H9 (cell line): ENCODE data around the gene RMI2. TPM values are rescaled to one million over a fixed set of nuclear protein-coding genes. Genes with fewer than 3 reads are reported as not detected.

Source experiments
- DNase-seq: peaks from one replicate; pipeline ENCODE4 v3.0.0-alpha.2; 2017
- H2AFZ ChIP-seq: one replicate; pipeline ENCODE4 v1.6.1; 2013; ENCODE audit warnings: mild to moderate bottlenecking, low read length, control low read depth, moderate library complexity
- H2AK5ac ChIP-seq: 2 replicates; pipeline ENCODE4 v1.6.1; 2013; ENCODE audit warnings: low read length, control low read depth, mixed read lengths; ENCODE audit not compliant: insufficient read length
- H2BK120ac ChIP-seq: one replicate; pipeline ENCODE4 v1.6.1; 2013; ENCODE audit warnings: low read depth, mild to moderate bottlenecking, low read length, control low read depth, inconsistent platforms; ENCODE audit not compliant: poor library complexity, severe bottlenecking
- H2BK12ac ChIP-seq: 2 replicates; pipeline ENCODE4 v1.6.1; 2013; ENCODE audit warnings: low read length, control low read depth, mixed read lengths, low read depth; ENCODE audit not compliant: insufficient read length
- H2BK15ac ChIP-seq: 2 replicates; pipeline ENCODE4 v1.6.1; 2013; ENCODE audit warnings: low read depth, low read length, control low read depth
- H2BK20ac ChIP-seq: one replicate; pipeline ENCODE4 v1.6.1; 2013; ENCODE audit warnings: low read depth, mild to moderate bottlenecking, low read length, control low read depth, inconsistent platforms; ENCODE audit not compliant: poor library complexity, severe bottlenecking
- H2BK5ac ChIP-seq: 2 replicates; pipeline ENCODE4 v1.6.1; 2013; ENCODE audit warnings: low read length, control low read depth, mixed read lengths; ENCODE audit not compliant: insufficient read length
- H3K14ac ChIP-seq: 2 replicates; pipeline ENCODE4 v1.6.1; 2013; ENCODE audit warnings: low read length, control low read depth; ENCODE audit not compliant: insufficient read depth
- H3K18ac ChIP-seq: 2 replicates; pipeline ENCODE4 v1.6.1; 2013; ENCODE audit warnings: low read depth, mild to moderate bottlenecking, mixed read lengths, low read length, control low read depth; ENCODE audit not compliant: insufficient read length
- H3K23ac ChIP-seq: 2 replicates; pipeline ENCODE4 v1.6.1; 2013; ENCODE audit warnings: low read length, control low read depth, mixed read lengths, low read depth; ENCODE audit not compliant: insufficient read length
- H3K23me2 ChIP-seq: 2 replicates; pipeline ENCODE4 v1.6.1; 2013; ENCODE audit warnings: low read depth, mild to moderate bottlenecking, mixed read lengths, low read length, control low read depth; ENCODE audit not compliant: insufficient read length, poor library complexity, severe bottlenecking
- H3K27ac ChIP-seq: 2 replicates; pipeline ENCODE4 v1.5.1; 2013; ENCODE audit warnings: low read length, control low read depth, mixed read lengths, low read depth; ENCODE audit not compliant: insufficient read length
- H3K27me3 ChIP-seq: 2 replicates; pipeline ENCODE4 v1.6.1; 2013; ENCODE audit warnings: low read length, control low read depth, inconsistent platforms; ENCODE audit not compliant: insufficient read depth
- H3K4ac ChIP-seq: 2 replicates; pipeline ENCODE4 v1.6.1; 2013; ENCODE audit warnings: low read depth, mild to moderate bottlenecking, control low read depth, inconsistent platforms, low read length, moderate library complexity
- H3K4me1 ChIP-seq: 2 replicates; pipeline ENCODE4 v1.6.1; 2013; ENCODE audit warnings: low read length, control low read depth, inconsistent platforms; ENCODE audit not compliant: insufficient read depth
- H3K4me2 ChIP-seq: 2 replicates; pipeline ENCODE4 v1.6.1; 2013; ENCODE audit warnings: low read length, control low read depth, mixed read lengths; ENCODE audit not compliant: insufficient read length, insufficient read depth
- H3K56ac ChIP-seq: 2 replicates; pipeline ENCODE4 v1.6.1; 2013; ENCODE audit warnings: low read depth, mild to moderate bottlenecking, mixed read lengths, low read length, control low read depth; ENCODE audit not compliant: insufficient read length
- H3K79me1 ChIP-seq: 2 replicates; pipeline ENCODE4 v1.6.1; 2013; ENCODE audit warnings: low read depth, mild to moderate bottlenecking, moderate library complexity, low read length, control low read depth, inconsistent platforms; ENCODE audit not compliant: insufficient read depth, poor library complexity, severe bottlenecking
- H3K79me2 ChIP-seq: 2 replicates; pipeline ENCODE4 v1.6.1; 2013; ENCODE audit warnings: low read length, control low read depth, inconsistent platforms; ENCODE audit not compliant: insufficient read depth
- H3K9ac ChIP-seq: 2 replicates; pipeline ENCODE4 v1.6.1; 2013; ENCODE audit warnings: low read length, control low read depth, mixed read lengths; ENCODE audit not compliant: insufficient read length; ENCODE audit errors: extremely low read depth
- H3K9me3 ChIP-seq: one replicate; pipeline ENCODE4 v1.6.1; 2013; ENCODE audit warnings: low read depth, low read length, inconsistent platforms; ENCODE audit not compliant: control insufficient read depth
- H3T11ph ChIP-seq: one replicate; pipeline ENCODE4 v1.6.1; 2013; ENCODE audit warnings: mild to moderate bottlenecking, low read length, control low read depth, inconsistent platforms
- H4K20me1 ChIP-seq: one replicate; pipeline ENCODE4 v1.6.1; 2013; ENCODE audit not compliant: control insufficient read depth, insufficient read length, insufficient read depth
- H4K5ac ChIP-seq: 2 replicates; pipeline ENCODE4 v1.6.1; 2013; ENCODE audit warnings: low read depth, mild to moderate bottlenecking, mixed read lengths, low read length, control low read depth; ENCODE audit not compliant: insufficient read length
- H4K8ac ChIP-seq: replicated peaks from 2 replicates; pipeline ENCODE4 v1.6.1; 2013; ENCODE audit warnings: low read length, control low read depth, mixed read lengths, low read depth; ENCODE audit not compliant: insufficient read length
- H4K91ac ChIP-seq: 2 replicates; pipeline ENCODE4 v1.6.1; 2013; ENCODE audit warnings: low read depth, mild to moderate bottlenecking, moderate library complexity, mixed read lengths, low read length, control low read depth; ENCODE audit not compliant: insufficient read length
- H3K27ac Mint-ChIP-seq, 3 experiments: 2 replicates in 2 of 3; 3 replicates in 1 of 3; pipeline ENCODE4 v1.8.0; 2020 to 2021; ENCODE audit warnings: mixed read lengths in 3 of 3, mild to moderate bottlenecking in 1 of 3, moderate library complexity in 1 of 3
- H3K27me3 Mint-ChIP-seq: 2 replicates; pipeline ENCODE4 v1.8.0; 2021; ENCODE audit warnings: low read depth, mild to moderate bottlenecking, moderate library complexity, mixed read lengths
- H3K36me3 Mint-ChIP-seq, 3 experiments: 2 replicates in 2 of 3; 3 replicates in 1 of 3; pipeline ENCODE4 v1.8.0; 2020 to 2021; ENCODE audit warnings: low read depth in 3 of 3, mixed read lengths in 3 of 3; ENCODE audit not compliant: insufficient read depth in 1 of 3
- H3K4me1 Mint-ChIP-seq, 2 experiments: 2 replicates each; pipeline ENCODE4 v1.8.0; 2020; ENCODE audit warnings: mixed read lengths in 2 of 2
- H3K4me3 Mint-ChIP-seq, 2 experiments: 2 replicates in 1 of 2; 3 replicates in 1 of 2; pipeline ENCODE4 v1.8.0; 2020 to 2021; ENCODE audit warnings: mild to moderate bottlenecking in 2 of 2, mixed read lengths in 2 of 2, moderate library complexity in 1 of 2
- H3K9me3 Mint-ChIP-seq, 2 experiments: 2 replicates in 1 of 2; 3 replicates in 1 of 2; pipeline ENCODE4 v1.8.0; 2020; ENCODE audit warnings: mild to moderate bottlenecking in 2 of 2, mixed read lengths in 2 of 2, moderate library complexity in 1 of 2
- CTCF ChIP-seq: fragments of 200-600 bp; sonication (generic); conservative IDR thresholded peaks from 3 replicates; pipeline ENCODE4 v1.8.0; 2021; ENCODE audit warnings: antibody characterized with exemption, mild to moderate bottlenecking
- WGBS: extraction: QIAGEN DNeasy Blood & Tissue Kit; methylation state at CpG from one replicate; pipeline ENCODE4 v1.1.7; 2013; ENCODE audit warnings: missing lambda C conversion rate, low lambda C conversion rate, mixed read lengths; ENCODE audit not compliant: insufficient read length; ENCODE audit errors: extremely low coverage; 5-methylcytosine and 5-hydroxymethylcytosine counted together
- total RNA-seq: library from RNA; stranded (reverse); gene quantifications from 2 replicates; pipeline ENCODE4 v1.2.1, GENCODE V29; 2021

The RMI2 gene
- total RNA-seq, 1 experiment from 2014 or later = 57.6 TPM

- no peak overlapping the region for H3K4me2 ChIP-seq
- no peak overlapping the region; a peak in 2 of 7 replicates for H3K27ac Mint-ChIP-seq
- no peak overlapping the region for H3K27ac ChIP-seq
Measured at GRCh38 chr16:11310997-11311561, 34.2 kb upstream of the RMI2 start.

More at GRCh38 chr16:11310997-11311561, 34.2 kb upstream of the RMI2 start:
- no peaks in the 10 kb centered on the region for H3K27me3 ChIP-seq
- H2AFZ ChIP-seq = no peak overlapping the region
- Mint-ChIP-seq H3K36me3 (no peaks in the 10 kb centered on the region), H3K9me3 (no peaks in the 10 kb centered on the region), H3K27me3 (no peaks in the 10 kb centered on the region), H3K4me1 (peaks cover 39 to 46% of the 10 kb centered on the region in 2 experiments), H3K4me3 (no peak overlapping the region)
- no peak overlapping the region for H3T11ph ChIP-seq
- no peak overlapping the region for H2BK5ac ChIP-seq
- H2BK120ac ChIP-seq = no peak overlapping the region
- H3K56ac ChIP-seq = no peak overlapping the region
- H3K4me1 ChIP-seq = peaks cover 4% of the 10 kb centered on the region; the same call in 1 of the 2 replicates
- H3K9ac ChIP-seq = no peak overlapping the region
- no peak for TF ChIP-seq CTCF
- H3K23me2 ChIP-seq = no peaks in the 10 kb centered on the region
- H3K4ac ChIP-seq = no peak overlapping the region
- H3K18ac ChIP-seq = no peak overlapping the region
- H3K79me1 ChIP-seq = no peaks in the 10 kb centered on the region
- WGBS = no CpG with 5 or more reads among the region's 10 CpGs
- H2BK15ac ChIP-seq = no peak overlapping the region
- no peak overlapping the region for H3K14ac ChIP-seq
- DNase-seq = no peak
- H4K8ac ChIP-seq = no peak overlapping the region
- no peak overlapping the region for H2BK20ac ChIP-seq
- H2BK12ac ChIP-seq = no peak overlapping the region
- H4K5ac ChIP-seq = no peak overlapping the region
- H2AK5ac ChIP-seq = no peak overlapping the region
- no peaks in the 10 kb centered on the region for H4K20me1 ChIP-seq
- H3K79me2 ChIP-seq = no peaks in the 10 kb centered on the region
- no peak overlapping the region for H3K23ac ChIP-seq
- H4K91ac ChIP-seq = no peak overlapping the region
- H3K9me3 ChIP-seq = no peaks in the 10 kb centered on the region
